Pancreas (tissue), 10 donors: ENCODE measurements around the gene EXOG. TPM values are rescaled to one million over a fixed set of nuclear protein-coding genes. Genes with fewer than 3 reads are reported as not detected.
A peak's percentile ranks its signal among the peaks of the same experiment; 100 is the strongest.

Source experiments
- ATAC-seq, 4 donors: fragments of 200-7000 bp; cut with Tn5 transposase; one replicate each; pipeline versions ENCODE4 v1.8.0 to v1.9.1; 2020; ENCODE audit warnings: mild to moderate bottlenecking in 4 of 4, moderate library complexity in 4 of 4
- DNase-seq, 6 donors: peaks; one replicate each; pipeline ENCODE4 v3.0.0-alpha.2; 2020
- FAIRE-seq: peaks from 2 replicates; lab custom pipeline; 2012; peaks lifted over from hg19 to GRCh38; lab: Jason Lieb, UNC
- H3K27ac ChIP-seq, 4 donors: fragments of 200-600 bp; sonication (generic); 1 replicate in 3 of 4; 2 replicates in 1 of 4; pipeline versions ENCODE4 v1.5.0 to v1.8.0; 2020
- H3K27me3 ChIP-seq, 4 donors: fragments of 200-600 bp; one replicate each; pipeline ENCODE4 v1.8.0; 2021
- H3K36me3 ChIP-seq, 3 donors: fragments of 200-600 bp; sonication (generic) in 1 of 3; one replicate each; pipeline versions ENCODE4 v1.5.0 to v1.8.0; 2020 to 2021
- H3K4me1 ChIP-seq, 3 donors: fragments of 200-600 bp; one replicate each; pipeline ENCODE4 v1.8.0; 2021
- H3K4me3 ChIP-seq, 4 donors: fragments of 200-600 bp; sonication (generic) in 2 of 4; one replicate each; pipeline versions ENCODE4 v1.5.0 to v1.8.0; 2020 to 2021
- H3K9me3 ChIP-seq, 4 donors: fragments of 200-600 bp; one replicate each; pipeline ENCODE4 v1.8.0; 2021
- CTCF ChIP-seq, 4 donors: fragments of 200-600 bp; sonication (generic) in 3 of 4; IDR thresholded peaks; one replicate each; pipeline versions ENCODE4 v1.5.0 to v1.8.0; 2021; ENCODE audit warnings: antibody characterized with exemption in 4 of 4
- WGBS, 2 donors: extraction: QIAGEN DNeasy Blood & Tissue Kit; methylation state at CpG; one replicate each; pipeline ENCODE4 v1.1.7; 2013; 5-methylcytosine and 5-hydroxymethylcytosine counted together
- intact Hi-C, 3 donors: fragments of 100-400 bp; cut with DNase I; formaldehyde crosslinking; loops; one replicate each; pipeline versions ENCODE4 v1.11.1 to v1.14.2; 2022
- polyA plus RNA-seq, 2 donors: library from polyadenylated mRNA; stranded (reverse); fragments of 200-250 nt; gene quantifications; one replicate each; pipeline ENCODE4 v1.2.3, GENCODE V29; 2013
- total RNA-seq, 6 donors: library from RNA; stranded (reverse); fragmentation: NEBNext Ultra II Directional in 4 of 6; extraction: Animal tissue kit (Norgen Biotek cat#: 25700) in 4 of 6; gene quantifications; one replicate each; pipeline versions ENCODE4 v1.2.1 to v1.2.4, GENCODE V29; 2021 to 2023
- donor health status: healthy with polysubstance abuse.
- donor health status: DM: no; HTN: no; CAD: no; lungs with moderate emphysema.
- donor health status: DM: no; HTN: no; CAD: no.
- donor health status: control.
- donor health status: control.
- donor health status: Bipolar disorder and iron deficiency.
- donor health status: DM: yes; HTN: yes; CAD: no.
- donor health status: DM: no; HTN: no; CAD: no.
- donor health status: DM: no; HTN: no; CAD: no.
- donor health status: DM: yes; HTN: yes; CAD: no.

The EXOG gene
- total and polyA plus RNA-seq, 8 donors: 3.7 to 10.3 (median 4.6) TPM

GRCh38 chr3:38533285-38533976 is 37.3 kb downstream of the EXOG start:
- no peak for TF ChIP-seq CTCF (IDR thresholded peaks at IDR 0.05)
- ATAC-seq: no peak
- no peak for FAIRE-seq
- Histone ChIP-seq H3K9me3 (no peaks in the 10 kb centered on the region), H3K27ac (no peak overlapping the region), H3K27me3 (no peaks in the 10 kb centered on the region), H3K4me3 (no peak overlapping the region), H3K36me3 (no peaks in the 10 kb centered on the region), H3K4me1 (no peaks in the 10 kb centered on the region)
- DNase-seq: peak in 1 of 6 donors; percentile 52
- WGBS, 2 donors: 88 to 91% methylated on average over 12 to 13 of the region's 13 CpGs
- intact Hi-C loops: no loop called here

DNA sequence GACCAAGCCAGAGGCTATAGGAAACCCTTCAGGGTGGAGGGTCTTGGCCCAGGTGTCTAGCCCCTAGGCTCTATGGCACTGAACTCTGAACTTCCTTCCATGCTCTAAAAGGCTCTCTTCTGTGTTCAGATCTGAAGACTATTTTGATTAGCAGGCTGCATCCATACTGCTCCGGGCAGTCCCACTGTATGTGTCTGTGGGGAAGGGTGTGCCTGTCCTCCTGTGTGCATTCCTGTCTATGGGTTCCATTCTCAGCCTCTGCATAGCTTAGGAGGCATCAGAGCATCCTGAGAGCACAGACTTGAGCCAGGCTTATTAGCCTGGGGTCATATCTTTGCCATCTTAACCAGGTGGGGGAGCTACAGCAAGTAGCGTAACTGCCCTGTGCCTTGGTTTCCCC is 38.0 kb downstream of the EXOG start:
- FAIRE-seq: no peak
- Histone ChIP-seq H3K27ac (no peak overlapping the region), H3K36me3 (no peaks in the 10 kb centered on the region), H3K27me3 (no peaks in the 10 kb centered on the region), H3K4me3 (no peak overlapping the region), H3K4me1 (no peaks in the 10 kb centered on the region), H3K9me3 (no peaks in the 10 kb centered on the region)
- intact Hi-C loops: no loop called here
- DNase-seq: no peak
- 98 to 100% methylated on average over 2 of the region's 2 CpGs for WGBS, 2 donors
- TF ChIP-seq CTCF (IDR thresholded peaks at IDR 0.05): no peak
- no peak for ATAC-seq

- no peak for TF ChIP-seq CTCF (IDR thresholded peaks at IDR 0.05)
- 95 to 96% methylated on average over 7 of the region's 7 CpGs for WGBS, 2 donors
These were observed 38.5 kb downstream of the EXOG start for GRCh38 chr3:38534604-38535003.

GRCh38 chr3:38536671-38537070 is 40.5 kb downstream of the EXOG start:
- ATAC-seq (no peak), DNase-seq (no peak), FAIRE-seq (no peak)
- Histone ChIP-seq H3K36me3 (no peaks in the 10 kb centered on the region), H3K4me3 (no peak overlapping the region), H3K4me1 (no peaks in the 10 kb centered on the region), H3K9me3 (no peaks in the 10 kb centered on the region), H3K27me3 (no peaks in the 10 kb centered on the region), H3K27ac (no peak overlapping the region)
- TF ChIP-seq CTCF (IDR thresholded peaks at IDR 0.05): no peak
- 78 to 86% methylated on average over 3 of the region's 3 CpGs for WGBS, 2 donors
- intact Hi-C loops: no loop called here

More at GRCh38 chr3:38534604-38535003, 38.5 kb downstream of the EXOG start:
- FAIRE-seq: no peak
- intact Hi-C loops: no loop called here
- Histone ChIP-seq H3K9me3 (no peaks in the 10 kb centered on the region), H3K27me3 (no peaks in the 10 kb centered on the region), H3K4me3 (no peak overlapping the region), H3K4me1 (no peaks in the 10 kb centered on the region), H3K36me3 (no peaks in the 10 kb centered on the region), H3K27ac (no peak overlapping the region)
- no peak for DNase-seq
- ATAC-seq: no peak

GRCh38 chr3:38538773-38539353 is 42.7 kb downstream of the EXOG start:
- no peaks in the 10 kb centered on the region for H3K9me3 ChIP-seq
- DNase-seq (peak in 1 of 6 donors; percentile 47), ATAC-seq (no peak), FAIRE-seq (no peak)
- no peaks in the 10 kb centered on the region for H3K4me1 ChIP-seq
- H3K4me3 ChIP-seq: no peak overlapping the region
- H3K27me3 ChIP-seq: no peaks in the 10 kb centered on the region
- H3K36me3 ChIP-seq: no peaks in the 10 kb centered on the region
- WGBS, 2 donors: 76 to 82% methylated on average over 7 to 8 of the region's 8 CpGs
- TF ChIP-seq CTCF (IDR thresholded peaks at IDR 0.05): no peak
- no peak overlapping the region for H3K27ac ChIP-seq
- intact Hi-C loops: no loop called here
